Measurements from ENCODE around the gene IFIT1B. TPM values are rescaled to one million over a fixed set of nuclear protein-coding genes. Genes with fewer than 3 reads are reported as not detected.

IFIT1B gene
- total and polyA plus RNA-seq, 10 of the 15 experiments (the other 5 are each of a cell fraction or from before 2014, with no cell fraction given): 0.04 TPM; not detected in 9

DNA sequence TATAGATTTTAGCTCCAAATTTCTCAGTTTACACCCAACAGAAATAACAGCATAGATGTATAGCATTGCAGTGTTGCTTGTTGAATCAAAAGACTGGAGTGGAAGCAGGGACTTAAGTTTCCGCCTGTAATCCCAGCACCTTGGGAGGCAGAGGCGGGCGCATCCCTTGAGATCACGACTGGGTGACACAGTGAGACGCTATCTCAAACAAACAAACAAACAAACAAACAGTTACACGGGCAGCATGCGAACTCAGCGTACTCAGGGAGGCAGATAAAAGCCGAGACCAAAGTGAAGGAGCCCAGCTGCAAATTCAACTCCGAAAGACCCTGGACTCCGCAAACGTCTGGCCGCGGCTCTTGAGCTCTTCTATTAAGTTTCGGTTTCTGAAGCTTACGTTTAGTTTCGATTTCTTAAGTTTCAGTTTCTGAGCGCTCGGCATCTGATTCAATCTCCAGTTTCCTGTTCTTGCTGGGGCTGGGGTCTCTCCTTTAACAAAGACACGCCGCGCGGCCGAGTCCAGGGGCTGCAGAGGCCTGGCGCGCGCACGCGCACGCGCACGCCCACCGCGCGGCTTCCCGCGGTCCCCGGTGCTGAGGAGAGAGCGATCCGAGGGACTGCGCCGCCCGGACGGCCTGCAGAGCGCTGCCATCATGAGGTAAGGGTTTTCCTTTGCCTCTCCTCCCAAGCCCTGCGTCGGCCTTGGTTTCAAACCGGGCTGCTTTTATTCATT, 36.5 kb downstream of the IFIT1B start, which contains the start of gene IFIT5 (continued):
- TF ChIP-seq SMC3 (IDR thresholded peaks at IDR 0.05; ENCODE audit: borderline replicate concordance, low read length): no peak
- no peak for TF ChIP-seq PBX3 (IDR thresholded peaks at IDR 0.05; ENCODE audit: insufficient replicate concordance, low read depth, low read length)
- no peak for TF ChIP-seq RELA (IDR thresholded peaks at IDR 0.05; ENCODE audit: borderline replicate concordance, partially characterized antibody)
- no peak for TF ChIP-seq CBX5 (IDR thresholded peaks at IDR 0.05; ENCODE audit: low read depth)
- TF ChIP-seq ZNF274 (IDR thresholded peaks at IDR 0.05; ENCODE audit: insufficient read depth, insufficient read length): no peak
- no peak for TF ChIP-seq MTA2 (IDR thresholded peaks at IDR 0.05; ENCODE audit: low read depth)
- TF ChIP-seq NFIC (IDR thresholded peaks at IDR 0.05; ENCODE audit: low read depth, low read length): no peak
- TF ChIP-seq BCL11A (IDR thresholded peaks at IDR 0.05; ENCODE audit: low read depth, low read length): no peak
- no peak for TF ChIP-seq HCFC1 (IDR thresholded peaks at IDR 0.05; ENCODE audit: low read length)
- no peak for TF ChIP-seq KLF5 (IDR thresholded peaks at IDR 0.05; ENCODE audit: partially characterized antibody)
- TF ChIP-seq BACH1 (IDR thresholded peaks at IDR 0.05; ENCODE audit: borderline replicate concordance): no peak
- no peak for TF ChIP-seq NR2C1 (IDR thresholded peaks at IDR 0.05)
- TF ChIP-seq USF1 (IDR thresholded peaks at IDR 0.05; ENCODE audit: borderline replicate concordance, extremely low read length, insufficient read depth, low read depth, low read length): no peak
- TF ChIP-seq, protein P1, sequence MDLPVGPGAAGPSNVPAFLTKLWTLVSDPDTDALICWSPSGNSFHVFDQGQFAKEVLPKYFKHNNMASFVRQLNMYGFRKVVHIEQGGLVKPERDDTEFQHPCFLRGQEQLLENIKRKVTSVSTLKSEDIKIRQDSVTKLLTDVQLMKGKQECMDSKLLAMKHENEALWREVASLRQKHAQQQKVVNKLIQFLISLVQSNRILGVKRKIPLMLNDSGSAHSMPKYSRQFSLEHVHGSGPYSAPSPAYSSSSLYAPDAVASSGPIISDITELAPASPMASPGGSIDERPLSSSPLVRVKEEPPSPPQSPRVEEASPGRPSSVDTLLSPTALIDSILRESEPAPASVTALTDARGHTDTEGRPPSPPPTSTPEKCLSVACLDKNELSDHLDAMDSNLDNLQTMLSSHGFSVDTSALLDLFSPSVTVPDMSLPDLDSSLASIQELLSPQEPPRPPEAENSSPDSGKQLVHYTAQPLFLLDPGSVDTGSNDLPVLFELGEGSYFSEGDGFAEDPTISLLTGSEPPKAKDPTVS (IDR thresholded peaks at IDR 0.05; ENCODE audit: low read depth, low read length): no peak
- TF ChIP-seq JUNB (IDR thresholded peaks at IDR 0.05): no peak
- no peak for TF ChIP-seq STAT1 (conservative IDR thresholded peaks at IDR 0.05)
- no peak for TF ChIP-seq SUZ12 (IDR thresholded peaks at IDR 0.05; ENCODE audit: unreplicated experiment)
- no peak for TF ChIP-seq BRCA1 (IDR thresholded peaks at IDR 0.05; ENCODE audit: low read depth, low read length)
- 0 out of 2 replicates have a peak, but pooled peaks have one; percentile 51 for TF ChIP-seq DPF2 (IDR thresholded peaks at IDR 0.05)
- no peak for TF ChIP-seq JUND (IDR thresholded peaks at IDR 0.05; ENCODE audit: low read depth, low read length)
- no peak for TF ChIP-seq HDGF (IDR thresholded peaks at IDR 0.05)
- TF ChIP-seq BHLHE40 (IDR thresholded peaks at IDR 0.05; ENCODE audit: borderline replicate concordance in 1 of 2, low read depth in 2 of 2, low read length in 1 of 2): peak in 1 of 2 experiments; percentile 36; a peak in 1 of 4 replicates
- TF ChIP-seq MAX (IDR thresholded peaks at IDR 0.05; ENCODE audit: low read depth, low read length): no peak
- TF ChIP-seq NFYA (IDR thresholded peaks at IDR 0.05; ENCODE audit: borderline replicate concordance, low read depth, low read length): no peak
- TF ChIP-seq TCF3 (IDR thresholded peaks at IDR 0.05; ENCODE audit: borderline replicate concordance, insufficient read depth, low read depth, low read length): no peak
- no peak for TF ChIP-seq POLR2AphosphoS2 (IDR thresholded peaks at IDR 0.05; ENCODE audit: low read depth, low read length)
- TF ChIP-seq TCF7 (IDR thresholded peaks at IDR 0.05; ENCODE audit: borderline replicate concordance): no peak
- no peak for TF ChIP-seq PAX5 (IDR thresholded peaks at IDR 0.05; ENCODE audit: borderline replicate concordance, low read depth, low read length)
- TF ChIP-seq RUNX3 (IDR thresholded peaks at IDR 0.05; ENCODE audit: low read length): no peak; the same call in 1 of the 2 replicates
